Measurements from ENCODE around the gene RBM6. TPM values are rescaled to one million over a fixed set of nuclear protein-coding genes. Genes with fewer than 3 reads are reported as not detected.

Gene RBM6
- total and polyA plus RNA-seq, 9 of the 15 experiments (the other 6 are each of a cell fraction or from before 2014, with no cell fraction given) = 19.9 to 82.2 (median 57.8) TPM

GRCh38 chr3:50003216-50003615, 63.3 kb downstream of the RBM6 start:
- FAIRE-seq (no peak), DNase-seq (ENCODE audit: extremely low read depth in 1 of 4, low spot score in 3 of 4) (no peak), ATAC-seq (no peak)
- in situ Hi-C loops (cut with MboI) = no loop called here
- ChIA-PET POLR2A (interaction anchor here (0.6 kb wide), 1 partner anchor 25 kb away, joined by 3 read pairs; no protein-coding TSS in a partner anchor), CTCF (ENCODE audit: low intra/inter-chr PET ratio) (no interaction called here)
- WGBS (ENCODE audit: insufficient coverage, low coverage, missing lambda C conversion rate) = 93% methylated on average over 3 of the region's 3 CpGs
- Histone ChIP-seq H2AFZ (ENCODE audit: low read depth, low read length) (no peak overlapping the region), H3K27me3 (ENCODE audit: control insufficient read depth in 2 of 2, insufficient read depth in 2 of 2, low read length in 2 of 2) (no peaks in the 10 kb centered on the region), H3K27ac (ENCODE audit: extremely low read depth, low read depth, low read length) (no peak overlapping the region), H3K4me2 (ENCODE audit: insufficient read depth, low read length) (no peak overlapping the region), H4K20me1 (replicated peaks; ENCODE audit: control insufficient read depth, insufficient read depth, low read length) (no peaks in the 10 kb centered on the region), H3K4me3 (no peak overlapping the region), H3K79me2 (ENCODE audit: control insufficient read depth, insufficient read depth, low read length) (peaks cover 4% of the 10 kb centered on the region; the same call in 1 of the 3 replicates), H3K4me1 (replicated peaks in 1 of 2; ENCODE audit: control insufficient read depth in 2 of 2, insufficient read depth in 2 of 2, low read length in 2 of 2) (no peaks in the 10 kb centered on the region), H3K9me1 (ENCODE audit: control insufficient read depth, insufficient read depth, low read length) (no peaks in the 10 kb centered on the region), H3K36me3 (ENCODE audit: control insufficient read depth, insufficient read depth, low read length) (peaks cover 35% of the 10 kb centered on the region; the same call in 2 of the 3 replicates), H3K9ac (ENCODE audit: insufficient read depth in 1 of 2, low read depth in 2 of 2, low read length in 2 of 2) (no peak overlapping the region), H3K9me3 (replicated peaks; ENCODE audit: control insufficient read depth, insufficient read depth, low read depth, low read length) (no peaks in the 10 kb centered on the region)
- intact Hi-C loops (cut with micrococcal nuclease) = no loop called here
- no peak for TF ChIP-seq RBM22 (IDR thresholded peaks at IDR 0.05; ENCODE audit: low read depth, low read length, poor library complexity, severe bottlenecking)
- no peak for TF ChIP-seq HSF4 (CRISPR knock-in tag; IDR thresholded peaks at IDR 0.05; ENCODE audit: borderline replicate concordance)
- no peak for TF ChIP-seq KDM5B (IDR thresholded peaks at IDR 0.05; ENCODE audit: insufficient replicate concordance, low read depth, low read length)
- no peak for TF ChIP-seq GTF2A2 (tag; IDR thresholded peaks at IDR 0.05)
- TF ChIP-seq CBFB (CRISPR knock-in tag; IDR thresholded peaks at IDR 0.05) = no peak
- TF ChIP-seq MCM2 (IDR thresholded peaks at IDR 0.05; ENCODE audit: low read depth) = no peak
- no peak for TF ChIP-seq SFPQ (IDR thresholded peaks at IDR 0.05; ENCODE audit: low read depth, low read length)
- no TSS peak for BruUV-seq (replicated peaks)
